Gastrocnemius medialis (tissue), 4 donors: ENCODE results near the gene SLC16A13.

Experiments
- POLR2A ChIP-seq, 2 donors: fragments of 450-650 bp; IDR thresholded peaks; one replicate each; pipeline ENCODE4 v1.6.1; 2017; ENCODE audit warnings: antibody characterized with exemption in 2 of 2, mild to moderate bottlenecking in 2 of 2, moderate library complexity in 2 of 2
- TF ChIP-seq, protein P1 (sequence below), 5 experiments: fragments of 450-650 bp in 3 of 5; fragments of 200-600 bp in 2 of 5; sonication (generic) in 2 of 5; IDR thresholded peaks in 4 of 5; conservative IDR thresholded peaks in 1 of 5; 1 replicate in 4 of 5; 2 replicates in 1 of 5; pipeline ENCODE4 v1.5.1; 2016 to 2019; ENCODE audit warnings: antibody characterized with exemption in 5 of 5, mild to moderate bottlenecking in 3 of 5, moderate library complexity in 3 of 5

DNA sequence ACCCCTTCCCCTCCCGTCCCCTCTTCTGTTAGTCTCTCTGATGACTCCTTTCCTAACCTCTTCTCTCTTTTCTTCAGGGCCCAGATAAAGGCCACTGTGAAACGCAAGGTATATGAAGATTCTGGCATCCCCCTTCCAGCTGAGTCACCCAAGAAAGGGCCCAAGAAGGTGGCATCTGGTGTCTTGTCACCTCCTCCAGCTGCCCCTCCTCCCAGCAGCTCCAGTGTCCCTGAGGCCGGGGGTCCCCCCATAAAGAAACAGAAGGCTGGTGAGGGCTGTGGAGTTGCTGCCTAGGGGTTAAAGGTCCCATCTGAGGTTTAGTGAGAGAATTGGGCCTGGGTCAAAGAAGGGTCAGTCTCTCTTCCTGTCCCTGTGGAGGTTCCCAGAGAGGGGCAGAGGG, 19.4 kb upstream of the SLC16A13 start:
- TF ChIP-seq, protein P1, sequence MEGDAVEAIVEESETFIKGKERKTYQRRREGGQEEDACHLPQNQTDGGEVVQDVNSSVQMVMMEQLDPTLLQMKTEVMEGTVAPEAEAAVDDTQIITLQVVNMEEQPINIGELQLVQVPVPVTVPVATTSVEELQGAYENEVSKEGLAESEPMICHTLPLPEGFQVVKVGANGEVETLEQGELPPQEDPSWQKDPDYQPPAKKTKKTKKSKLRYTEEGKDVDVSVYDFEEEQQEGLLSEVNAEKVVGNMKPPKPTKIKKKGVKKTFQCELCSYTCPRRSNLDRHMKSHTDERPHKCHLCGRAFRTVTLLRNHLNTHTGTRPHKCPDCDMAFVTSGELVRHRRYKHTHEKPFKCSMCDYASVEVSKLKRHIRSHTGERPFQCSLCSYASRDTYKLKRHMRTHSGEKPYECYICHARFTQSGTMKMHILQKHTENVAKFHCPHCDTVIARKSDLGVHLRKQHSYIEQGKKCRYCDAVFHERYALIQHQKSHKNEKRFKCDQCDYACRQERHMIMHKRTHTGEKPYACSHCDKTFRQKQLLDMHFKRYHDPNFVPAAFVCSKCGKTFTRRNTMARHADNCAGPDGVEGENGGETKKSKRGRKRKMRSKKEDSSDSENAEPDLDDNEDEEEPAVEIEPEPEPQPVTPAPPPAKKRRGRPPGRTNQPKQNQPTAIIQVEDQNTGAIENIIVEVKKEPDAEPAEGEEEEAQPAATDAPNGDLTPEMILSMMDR (IDR thresholded peaks at IDR 0.05 in 4 of 5, conservative IDR thresholded peaks at IDR 0.05 in 1 of 5): no peak
- TF ChIP-seq POLR2A (IDR thresholded peaks at IDR 0.05): no peak
